GM10248 (cell line): ENCODE results near the gene CHST9.

ENCODE experiments used
- CTCF ChIA-PET: fragments of 300-600 bp; sonication (Branson Sonifier 250); formaldehyde crosslinking; extraction: SDS; loops from one replicate; lab custom pipeline; 2021; ENCODE audit warnings: antibody characterized with exemption; lab: Yijun Ruan, JAX
- POLR2A ChIA-PET: fragments of 350-650 bp; sonication (Branson Sonifier 250); formaldehyde crosslinking; extraction: SDS; loops from one replicate; lab custom pipeline; 2020; ENCODE audit warnings: antibody characterized with exemption; lab: Yijun Ruan, JAX
- DNase-seq: peaks from one replicate; pipeline ENCODE4 v3.0.0; 2012; ENCODE audit errors: extremely low spot score
- CTCF ChIP-seq: IDR thresholded peaks from 2 replicates; pipeline ENCODE4 v1.5.1; 2012; ENCODE audit warnings: mild to moderate bottlenecking, low read depth; ENCODE audit errors: extremely low read depth, missing control alignments, control extremely low read depth

CHST9 gene

DNA sequence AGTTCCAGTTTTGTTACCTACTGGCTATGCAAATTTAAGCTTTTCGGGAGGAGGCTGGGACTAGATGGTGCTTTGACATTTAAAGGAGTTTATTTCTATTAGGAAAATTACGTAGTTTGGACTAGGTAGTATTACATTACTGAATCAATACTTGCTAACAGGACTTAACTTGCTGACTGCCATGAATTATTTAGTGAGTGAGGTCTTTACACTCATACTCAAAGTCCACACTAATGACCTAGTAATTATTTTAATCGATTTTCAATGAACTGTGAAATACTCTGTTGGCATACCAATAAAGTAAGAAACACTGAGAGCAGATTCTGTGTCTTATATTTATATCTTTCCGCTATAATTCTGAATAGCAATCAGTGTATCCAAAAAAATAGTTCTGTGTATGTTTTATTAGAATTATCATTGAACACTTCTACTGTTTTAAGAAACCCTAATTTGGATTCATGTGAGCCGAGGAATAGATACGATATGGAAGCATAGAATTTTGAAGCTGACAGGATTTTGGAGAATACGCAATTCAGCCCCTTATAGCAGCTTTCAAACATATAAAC is 55.0 kb downstream of the CHST9 start:
- POLR2A ChIA-PET, result no interaction called here
- no peak for TF ChIP-seq CTCF
- DNase-seq, result no peak
- CTCF ChIA-PET, result no interaction called here

DNA sequence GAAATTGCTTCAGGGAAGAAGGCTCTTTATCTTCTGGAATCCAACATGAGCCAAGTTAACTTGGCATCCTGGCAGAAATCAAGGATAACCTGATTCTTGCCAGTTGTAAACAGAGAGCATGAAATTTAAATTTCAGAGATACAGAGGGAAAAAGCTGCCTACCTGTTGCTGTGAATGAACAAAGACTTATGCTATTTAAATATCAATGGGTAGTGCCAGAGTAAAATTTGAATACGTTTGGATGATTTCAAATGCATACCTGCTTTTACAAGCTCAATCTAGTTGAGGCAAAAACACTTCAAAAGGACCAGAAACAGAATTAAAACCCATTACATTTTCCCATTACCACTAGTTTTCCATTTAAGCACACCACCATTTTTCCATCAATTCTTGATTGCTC is 60.9 kb downstream of the CHST9 start:
- CTCF ChIA-PET, result interaction anchor here (2.1 kb wide), 1 partner anchor 14 kb away, joined by 7 read pairs; no protein-coding TSS in a partner anchor
- no peak for TF ChIP-seq CTCF
- no peak for DNase-seq
- POLR2A ChIA-PET, result no interaction called here

DNA sequence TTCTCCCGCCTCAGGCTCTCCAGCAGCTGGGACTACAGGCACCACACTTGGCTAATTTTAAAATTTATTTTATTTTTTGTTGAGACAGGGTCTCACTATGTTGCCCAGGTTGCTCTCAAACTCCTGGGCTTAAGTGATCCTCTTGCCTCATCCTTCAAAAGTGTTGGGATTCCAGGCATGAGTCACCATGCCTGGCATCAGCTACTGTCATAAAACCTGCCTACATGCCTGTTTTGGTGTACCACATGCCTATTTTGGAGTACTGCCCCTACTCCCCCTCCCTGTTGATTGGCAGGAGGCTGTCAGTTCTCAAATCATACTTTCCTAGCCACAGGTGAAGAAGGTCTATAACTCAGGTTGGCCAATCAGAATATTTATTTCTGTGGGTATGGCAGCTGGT is 64.0 kb downstream of the CHST9 start:
- no peak for TF ChIP-seq CTCF
- ChIA-PET CTCF (no interaction called here), POLR2A (no interaction called here)
- no peak for DNase-seq

GRCh38 chr18:27120246-27120645 is 64.9 kb downstream of the CHST9 start:
- ChIA-PET CTCF (no interaction called here), POLR2A (no interaction called here)
- TF ChIP-seq CTCF, result no peak
- DNase-seq, result no peak

GRCh38 chr18:27118973-27119372 is 66.1 kb downstream of the CHST9 start:
- no peak for TF ChIP-seq CTCF
- DNase-seq, result no peak
- CTCF ChIA-PET, result no interaction called here
- POLR2A ChIA-PET, result no interaction called here

DNA sequence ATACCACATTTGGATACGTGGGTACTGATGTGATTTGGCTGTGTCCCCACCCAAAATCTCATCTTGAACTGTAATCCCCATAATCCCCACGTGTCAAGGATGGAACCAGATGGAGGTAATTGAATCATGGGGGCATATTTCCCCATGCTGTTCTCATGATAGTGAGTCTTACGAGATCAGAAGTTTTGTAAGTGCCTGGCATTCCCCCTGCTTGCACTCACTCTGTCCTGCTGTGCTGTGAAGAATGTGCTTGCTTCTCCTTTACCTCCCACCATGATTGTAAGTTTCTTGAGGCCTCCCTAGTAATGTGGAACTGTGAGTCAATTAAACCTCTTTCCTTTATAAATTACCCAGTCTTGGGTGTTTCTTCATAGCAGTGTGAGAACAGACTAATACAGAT is 70.3 kb downstream of the CHST9 start:
- CTCF ChIA-PET, result no interaction called here
- DNase-seq, result no peak
- no peak for TF ChIP-seq CTCF
- POLR2A ChIA-PET, result no interaction called here
